CD14-positive monocyte (primary cell): ENCODE measurements around the gene RLF. TPM values are rescaled to one million over a fixed set of nuclear protein-coding genes. Genes with fewer than 3 reads are reported as not detected.

Experiments used
- DNase-seq, 3 donors: peaks; one replicate each; pipeline ENCODE4 v3.0.0-alpha.2; 2011 to 2022
- H2AFZ ChIP-seq: 2 replicates; pipeline ENCODE4 v1.6.0; 2012; ENCODE audit warnings: mild to moderate bottlenecking, low read depth, low read length, inconsistent platforms; ENCODE audit not compliant: insufficient read depth, poor library complexity, severe bottlenecking
- H3K27ac ChIP-seq, 2 donors: 1 replicate in 1 of 2; 2 replicates in 1 of 2; pipeline ENCODE4 v1.5.1; 2012 to 2013; ENCODE audit warnings: low read length in 2 of 2, control low read depth in 1 of 2, inconsistent platforms in 1 of 2, low read depth in 1 of 2, mild to moderate bottlenecking in 1 of 2
- H3K27me3 ChIP-seq, 2 donors: one replicate each; pipeline versions ENCODE4 v1.6.0 to v1.6.1; 2011 to 2013; ENCODE audit warnings: low read length in 2 of 2; ENCODE audit not compliant: control insufficient read depth in 2 of 2, insufficient read depth in 2 of 2
- H3K36me3 ChIP-seq, 2 donors: replicated peaks in 1 of 2; 1 replicate in 1 of 2; 2 replicates in 1 of 2; pipeline versions ENCODE4 v1.5.1 to v1.6.1; 2012 to 2013; ENCODE audit warnings: low read length in 2 of 2, control low read depth in 1 of 2, inconsistent platforms in 1 of 2, mild to moderate bottlenecking in 1 of 2; ENCODE audit not compliant: insufficient read depth in 2 of 2, control insufficient read depth in 1 of 2
- H3K4me1 ChIP-seq, 2 donors: 1 replicate in 1 of 2; 2 replicates in 1 of 2; pipeline versions ENCODE4 v1.5.1 to v1.6.1; 2012 to 2013; ENCODE audit warnings: low read length in 2 of 2, control low read depth in 1 of 2, inconsistent platforms in 1 of 2, mild to moderate bottlenecking in 1 of 2, moderate library complexity in 1 of 2; ENCODE audit not compliant: insufficient read depth in 2 of 2, control insufficient read depth in 1 of 2
- H3K4me2 ChIP-seq: replicated peaks from 2 replicates; pipeline ENCODE3; 2012; ENCODE audit warnings: low read length, moderate library complexity, mild to moderate bottlenecking; ENCODE audit not compliant: poor library complexity, severe bottlenecking; ENCODE audit errors: extremely low read depth
- H3K4me3 ChIP-seq, 3 experiments: fragments of 200-600 bp in 1 of 3; sonication (generic) in 1 of 3; replicated peaks in 1 of 3; 1 replicate in 2 of 3; 2 replicates in 1 of 3; pipeline ENCODE4 v1.5.1; 2011 to 2013; ENCODE audit warnings: low read length in 3 of 3, mild to moderate bottlenecking in 3 of 3, control low read depth in 2 of 3, low read depth in 2 of 3, inconsistent platforms in 1 of 3, moderate library complexity in 1 of 3
- H3K79me2 ChIP-seq: 2 replicates; pipeline ENCODE4 v1.6.0; 2012; ENCODE audit warnings: mild to moderate bottlenecking, control low read depth, inconsistent platforms, low read length, moderate library complexity; ENCODE audit not compliant: insufficient read depth
- H3K9ac ChIP-seq: 2 replicates; pipeline ENCODE4 v1.6.0; 2017; ENCODE audit warnings: low read length, mild to moderate bottlenecking; ENCODE audit not compliant: insufficient read depth, poor library complexity, severe bottlenecking
- H3K9me3 ChIP-seq, 2 donors: replicated peaks in 1 of 2; 1 replicate in 1 of 2; 2 replicates in 1 of 2; pipeline versions ENCODE4 v1.5.1 to v1.6.1; 2012 to 2013; ENCODE audit warnings: low read length in 2 of 2, control low read depth in 1 of 2; ENCODE audit not compliant: control insufficient read depth in 1 of 2, insufficient read depth in 1 of 2
- H4K20me1 ChIP-seq: 2 replicates; pipeline ENCODE4 v1.6.0; 2012; ENCODE audit warnings: mild to moderate bottlenecking, low read length, control low read depth, moderate library complexity; ENCODE audit not compliant: insufficient read depth
- H3K27ac Mint-ChIP-seq, 7 donors: one replicate each; pipeline ENCODE4 v1.8.0; 2020; ENCODE audit warnings: mild to moderate bottlenecking in 7 of 7, mixed read lengths in 7 of 7, moderate library complexity in 6 of 7, inconsistent platforms in 2 of 7
- H3K27me3 Mint-ChIP-seq, 3 donors: one replicate each; pipeline ENCODE4 v1.8.0; 2021 to 2022; ENCODE audit warnings: low read depth in 3 of 3, mild to moderate bottlenecking in 3 of 3, mixed read lengths in 3 of 3, moderate library complexity in 3 of 3, inconsistent platforms in 1 of 3
- H3K36me3 Mint-ChIP-seq, 2 donors: one replicate each; pipeline ENCODE4 v1.8.0; 2020; ENCODE audit warnings: mixed read lengths in 2 of 2, inconsistent platforms in 1 of 2, mild to moderate bottlenecking in 1 of 2
- H3K4me1 Mint-ChIP-seq: one replicate; pipeline ENCODE4 v1.8.0; 2020; ENCODE audit warnings: mild to moderate bottlenecking, mixed read lengths
- H3K4me3 Mint-ChIP-seq, 2 donors: one replicate each; pipeline ENCODE4 v1.8.0; 2020; ENCODE audit warnings: mild to moderate bottlenecking in 2 of 2, mixed read lengths in 2 of 2, moderate library complexity in 1 of 2
- H3K9me3 Mint-ChIP-seq, 7 donors: one replicate each; pipeline ENCODE4 v1.8.0; 2020 to 2022; ENCODE audit warnings: mixed read lengths in 7 of 7, mild to moderate bottlenecking in 6 of 7, moderate library complexity in 6 of 7, inconsistent platforms in 2 of 7
- WGBS: methylation state at CpG from one replicate; pipeline ENCODE4 v1.1.5; 2013; ENCODE audit warnings: missing lambda C conversion rate; ENCODE audit not compliant: insufficient coverage; 5-methylcytosine and 5-hydroxymethylcytosine counted together
- intact Hi-C, 2 donors: fragments of 100-400 bp; cut with micrococcal nuclease; formaldehyde crosslinking; loops; one replicate each; pipeline versions ENCODE4 v1.15.0 to v1.15.1; 2023
- polyA plus RNA-seq, 3 donors: library from polyadenylated mRNA; depleted of rRNA in 1 of 3; unstranded in 2 of 3; stranded (reverse) in 1 of 3; fragments of 300-500 nt in 2 of 3; fragments of >200 nt in 1 of 3; fragmentation: Illumina TruSeq in 2 of 3; gene quantifications; 1 replicate in 2 of 3; 2 replicates in 1 of 3; pipeline ENCODE4 v1.2.3, GENCODE V29; 2012 to 2021
- TF ChIP-seq, protein P1 (sequence below): fragments of 200-600 bp; IDR thresholded peaks from one replicate; pipeline ENCODE4 v1.8.0; 2022; ENCODE audit warnings: antibody characterized with exemption, mild to moderate bottlenecking

RLF gene
- polyA plus RNA-seq, 3 donors, result 3.0 to 9.2 (median 6.2) TPM

DNA sequence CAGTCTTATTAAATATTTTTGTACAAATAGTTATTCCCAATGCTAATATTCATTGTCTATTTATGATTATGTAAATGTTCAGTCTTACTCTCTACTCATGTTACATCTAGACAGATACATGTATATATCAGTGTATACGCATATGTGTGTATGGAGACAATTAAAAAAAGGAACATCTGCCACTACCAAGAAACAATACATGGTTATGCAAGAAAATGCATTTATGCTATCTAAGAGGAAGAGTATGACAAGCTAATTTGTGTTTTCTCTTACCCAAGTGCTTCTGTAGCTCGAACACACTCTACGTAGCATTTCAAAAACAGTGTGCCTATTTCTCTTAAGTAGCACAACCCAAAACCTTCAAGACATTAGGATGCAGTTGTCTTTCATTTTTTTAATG is 6.1 kb upstream of the RLF start:
- H3K4me2 ChIP-seq, result peak overlapping the region; percentile 73
- intact Hi-C loops, result loop anchor here in 1 of 2 donors (10.0 kb wide), 1 partner anchor 160 kb away; the partner anchor contains the start of gene COL9A2

DNA sequence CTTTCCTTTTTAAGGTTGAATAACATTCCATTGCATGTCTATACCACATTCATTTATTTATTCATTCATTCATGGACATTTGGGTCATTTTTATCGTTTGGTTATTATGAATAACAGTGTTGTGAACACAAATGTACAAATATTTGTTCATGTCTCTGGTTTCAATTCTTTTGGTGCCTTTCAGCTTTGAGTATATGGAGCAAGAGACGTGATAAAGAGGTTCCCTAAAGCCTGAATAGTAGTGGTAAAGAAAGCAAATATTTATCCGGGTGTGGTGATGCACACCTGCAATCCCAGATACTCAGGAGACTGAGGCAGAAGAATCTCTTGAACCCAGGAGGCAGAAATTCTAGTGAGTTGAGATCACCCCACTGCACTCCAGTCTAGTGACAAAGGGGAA is 5.3 kb upstream of the RLF start:
- peak overlapping the region in 1 of 3 experiments; percentile 58 for H3K4me3 ChIP-seq
- no peaks in the 10 kb centered on the region for H4K20me1 ChIP-seq
- Mint-ChIP-seq H3K27ac (no peak overlapping the region), H3K27me3 (peaks cover 0 to 2% (median 0%) of the 10 kb centered on the region in 3 donors), H3K4me3 (no peak overlapping the region), H3K9me3 (no peaks in the 10 kb centered on the region), H3K4me1 (peaks cover 29% of the 10 kb centered on the region), H3K36me3 (no peaks in the 10 kb centered on the region)
- WGBS, result no CpG with 5 or more reads among the region's 3 CpGs
- H3K79me2 ChIP-seq, result no peaks in the 10 kb centered on the region
- H3K4me1 ChIP-seq, result peaks cover 43 to 45% of the 10 kb centered on the region in 2 donors
- TF ChIP-seq, protein P1, sequence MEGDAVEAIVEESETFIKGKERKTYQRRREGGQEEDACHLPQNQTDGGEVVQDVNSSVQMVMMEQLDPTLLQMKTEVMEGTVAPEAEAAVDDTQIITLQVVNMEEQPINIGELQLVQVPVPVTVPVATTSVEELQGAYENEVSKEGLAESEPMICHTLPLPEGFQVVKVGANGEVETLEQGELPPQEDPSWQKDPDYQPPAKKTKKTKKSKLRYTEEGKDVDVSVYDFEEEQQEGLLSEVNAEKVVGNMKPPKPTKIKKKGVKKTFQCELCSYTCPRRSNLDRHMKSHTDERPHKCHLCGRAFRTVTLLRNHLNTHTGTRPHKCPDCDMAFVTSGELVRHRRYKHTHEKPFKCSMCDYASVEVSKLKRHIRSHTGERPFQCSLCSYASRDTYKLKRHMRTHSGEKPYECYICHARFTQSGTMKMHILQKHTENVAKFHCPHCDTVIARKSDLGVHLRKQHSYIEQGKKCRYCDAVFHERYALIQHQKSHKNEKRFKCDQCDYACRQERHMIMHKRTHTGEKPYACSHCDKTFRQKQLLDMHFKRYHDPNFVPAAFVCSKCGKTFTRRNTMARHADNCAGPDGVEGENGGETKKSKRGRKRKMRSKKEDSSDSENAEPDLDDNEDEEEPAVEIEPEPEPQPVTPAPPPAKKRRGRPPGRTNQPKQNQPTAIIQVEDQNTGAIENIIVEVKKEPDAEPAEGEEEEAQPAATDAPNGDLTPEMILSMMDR, result no peak
- H3K9me3 ChIP-seq, result no peaks in the 10 kb centered on the region
- intact Hi-C loops, result loop anchor here in 1 of 2 donors (10.0 kb wide), 1 partner anchor 159 kb away; the partner anchor contains the start of gene COL9A2
- peak overlapping the region; percentile 73 for H3K4me2 ChIP-seq
- H3K9ac ChIP-seq, result no peak overlapping the region
- peak overlapping the region in 1 of 2 donors; percentile 71 for H3K27ac ChIP-seq
- H2AFZ ChIP-seq, result no peak overlapping the region
- no peaks in the 10 kb centered on the region for H3K27me3 ChIP-seq
- H3K36me3 ChIP-seq, result no peaks in the 10 kb centered on the region
- no peak for DNase-seq

More for the DNA sequence above, 6.1 kb upstream of the RLF start:
- H3K4me3 ChIP-seq, result peak overlapping the region in 1 of 3 experiments; percentile 58
- no peak overlapping the region for H3K9ac ChIP-seq
- no peak overlapping the region for H3K4me3 Mint-ChIP-seq
- no peaks in the 10 kb centered on the region for H3K9me3 Mint-ChIP-seq
- H3K27me3 Mint-ChIP-seq, result peaks cover 0 to 2% (median 0%) of the 10 kb centered on the region in 3 donors
- no peaks in the 10 kb centered on the region for H3K36me3 ChIP-seq
- peaks cover 28% of the 10 kb centered on the region for H3K4me1 Mint-ChIP-seq
- no peaks in the 10 kb centered on the region for H3K9me3 ChIP-seq
- H3K36me3 Mint-ChIP-seq, result no peaks in the 10 kb centered on the region
- H2AFZ ChIP-seq, result no peak overlapping the region
- H4K20me1 ChIP-seq, result no peaks in the 10 kb centered on the region
- H3K79me2 ChIP-seq, result no peaks in the 10 kb centered on the region
- H3K27ac ChIP-seq, result peak overlapping the region in 1 of 2 donors; percentile 71
- DNase-seq, result peak; percentile 13 to 66 (median 47)
- WGBS, result no CpG with 5 or more reads among the region's 3 CpGs
- H3K27ac Mint-ChIP-seq, result no peak overlapping the region
- TF ChIP-seq, protein P1, result no peak
- peaks cover 39 to 45% of the 10 kb centered on the region in 2 donors for H3K4me1 ChIP-seq
- no peaks in the 10 kb centered on the region for H3K27me3 ChIP-seq
